ENCODE measurements around the gene UGDH. TPM values are rescaled to one million over a fixed set of nuclear protein-coding genes. Genes with fewer than 3 reads are reported as not detected.

UGDH gene
- total RNA-seq, 1 experiment from 2014 or later = 104 TPM

DNA sequence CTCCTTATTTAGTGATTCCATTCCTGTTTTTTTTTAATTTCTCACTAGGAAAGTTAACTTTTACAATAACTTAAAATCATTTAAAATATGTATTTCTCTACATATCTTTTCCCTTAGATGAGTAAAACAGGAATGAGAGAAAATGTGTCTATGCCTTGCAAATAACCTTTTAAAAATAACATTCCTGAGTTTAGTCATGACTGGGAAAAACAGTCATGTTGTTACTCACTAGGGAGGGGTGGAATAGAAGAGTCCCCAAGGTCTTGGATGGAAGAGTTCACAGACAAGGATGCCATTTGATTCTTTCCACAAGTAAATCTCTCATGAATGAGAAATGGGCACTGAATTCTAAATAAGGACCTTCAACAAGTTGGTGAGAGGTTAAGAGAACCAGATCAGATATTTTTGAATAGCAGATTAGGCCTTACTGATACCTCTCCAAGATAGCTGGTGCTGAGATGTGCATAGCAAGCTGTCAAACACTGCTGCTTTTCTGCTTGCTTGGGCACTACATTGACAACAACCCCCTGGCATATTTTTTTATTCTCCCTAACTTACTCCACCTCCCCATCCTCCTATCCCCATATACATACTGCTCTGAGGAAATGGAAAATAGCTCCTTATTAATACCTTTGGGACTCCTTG is 25.1 kb downstream of the UGDH start:
- H2BK5ac ChIP-seq (ENCODE audit: insufficient read length, low read length) = no peak overlapping the region
- H3K14ac ChIP-seq (ENCODE audit: insufficient read depth, low read length) = no peak overlapping the region
- H3K4me1 ChIP-seq (ENCODE audit: insufficient read depth, low read length) = no peaks in the 10 kb centered on the region
- no peak overlapping the region for H4K5ac ChIP-seq (ENCODE audit: insufficient read length, low read depth, low read length)
- H3K23me2 ChIP-seq (ENCODE audit: insufficient read length, low read depth, low read length, poor library complexity, severe bottlenecking) = no peaks in the 10 kb centered on the region
- H3K23ac ChIP-seq (ENCODE audit: insufficient read length, low read depth, low read length) = no peak overlapping the region
- no peaks in the 10 kb centered on the region for H3K79me1 ChIP-seq (ENCODE audit: insufficient read depth, low read depth, low read length, poor library complexity, severe bottlenecking)
- H4K91ac ChIP-seq (ENCODE audit: insufficient read length, low read depth, low read length) = no peak overlapping the region
- no peak overlapping the region for H3K18ac ChIP-seq (ENCODE audit: insufficient read length, low read depth, low read length)
- H2BK12ac ChIP-seq (ENCODE audit: insufficient read length, low read depth, low read length) = no peak overlapping the region
- no peak overlapping the region for H3K27ac Mint-ChIP-seq
- no peak for TF ChIP-seq CTCF (conservative IDR thresholded peaks at IDR 0.05)
- H2BK20ac ChIP-seq (ENCODE audit: low read depth, low read length, poor library complexity, severe bottlenecking) = no peak overlapping the region
- H3K9me3 ChIP-seq (ENCODE audit: control insufficient read depth, low read depth, low read length) = no peaks in the 10 kb centered on the region
- H3K27ac ChIP-seq (ENCODE audit: insufficient read length, low read depth, low read length) = no peak overlapping the region
- H3K4me3 Mint-ChIP-seq = no peak overlapping the region
- H3K9me3 Mint-ChIP-seq = no peaks in the 10 kb centered on the region
- H3K36me3 Mint-ChIP-seq (ENCODE audit: insufficient read depth in 1 of 3, low read depth in 3 of 3) = peaks cover 36 to 77% (median 60%) of the 10 kb centered on the region in 3 experiments; a peak in 6 of 7 replicates
- no peaks in the 10 kb centered on the region for H4K20me1 ChIP-seq (ENCODE audit: control insufficient read depth, insufficient read depth, insufficient read length)
- H2AFZ ChIP-seq (ENCODE audit: low read length) = no peak overlapping the region
- H3K4ac ChIP-seq (ENCODE audit: low read depth, low read length) = no peak overlapping the region
- no peak overlapping the region for H4K8ac ChIP-seq (replicated peaks; ENCODE audit: insufficient read length, low read depth, low read length)
- no peak overlapping the region for H3T11ph ChIP-seq (ENCODE audit: low read length)
- no peak overlapping the region for H2BK15ac ChIP-seq (ENCODE audit: low read depth, low read length)
- no peaks in the 10 kb centered on the region for H3K4me1 Mint-ChIP-seq
- H3K79me2 ChIP-seq (ENCODE audit: insufficient read depth, low read length) = no peaks in the 10 kb centered on the region
- H3K27me3 Mint-ChIP-seq (ENCODE audit: low read depth) = no peaks in the 10 kb centered on the region
- H2AK5ac ChIP-seq (ENCODE audit: insufficient read length, low read length) = no peak overlapping the region
- no peak overlapping the region for H2BK120ac ChIP-seq (ENCODE audit: low read depth, low read length, poor library complexity, severe bottlenecking)
- no peaks in the 10 kb centered on the region for H3K27me3 ChIP-seq (ENCODE audit: insufficient read depth, low read length)
- no peak overlapping the region for H3K56ac ChIP-seq (ENCODE audit: insufficient read length, low read depth, low read length)
- no peak overlapping the region for H3K9ac ChIP-seq (ENCODE audit: extremely low read depth, insufficient read length, low read length)
- no peak overlapping the region for H3K4me2 ChIP-seq (ENCODE audit: insufficient read depth, insufficient read length, low read length)
- DNase-seq = no peak
